HG03196 (cell line): ENCODE measurements around the gene TEN1.
"Not testable (repeated sequence)": the region's sequence is repeated elsewhere in the genome, so short reads cannot be mapped to it uniquely, and the experiment has no call there.

ENCODE experiments used
- ATAC-seq: cut with Tn5 transposase; IDR thresholded peaks from one replicate; pipeline ENCODE4 v1.9.1; 2021; ENCODE audit not compliant: unreplicated experiment

Gene TEN1

DNA sequence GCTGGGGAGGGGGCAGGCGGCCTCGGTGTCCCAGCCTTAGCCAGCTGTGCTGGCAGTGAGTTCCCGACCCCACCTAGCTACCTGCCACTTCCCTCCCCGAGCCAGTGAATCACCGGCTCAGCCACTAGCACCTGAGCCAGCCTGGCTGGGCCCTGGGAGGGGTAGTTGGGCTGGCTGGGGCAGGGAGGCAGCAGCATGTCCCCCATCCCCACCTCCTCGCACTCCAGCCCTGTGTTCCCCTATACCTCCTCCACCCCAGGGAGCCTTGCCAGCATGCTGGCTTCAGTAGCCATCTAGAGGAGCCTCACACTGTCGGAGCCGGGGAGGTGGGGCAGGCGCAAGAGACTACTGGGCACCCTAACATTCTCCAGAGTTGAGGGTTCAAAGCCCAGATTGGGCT is 45.3 kb downstream of the TEN1 start:
- ATAC-seq, result no peak

DNA sequence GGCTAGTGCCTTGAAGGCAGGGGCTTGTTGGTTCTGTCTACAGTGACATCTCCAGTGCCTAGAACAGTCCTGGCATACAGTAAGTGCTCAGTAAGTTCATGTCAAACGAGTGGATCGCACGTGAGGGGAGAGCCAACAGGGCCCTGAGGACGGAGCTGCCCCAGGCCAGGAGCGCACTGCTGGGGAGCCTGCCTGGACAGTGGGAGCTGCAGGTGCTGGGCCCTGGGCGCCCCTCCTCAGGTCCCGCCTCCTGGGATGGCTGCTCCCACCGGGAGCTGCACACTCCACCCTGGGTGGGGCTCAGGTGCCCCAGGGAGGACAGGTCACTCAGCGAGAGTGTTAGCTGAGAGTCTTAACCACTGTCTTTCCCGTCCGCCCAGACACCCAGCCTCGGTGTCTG is 46.3 kb downstream of the TEN1 start:
- no peak for ATAC-seq

DNA sequence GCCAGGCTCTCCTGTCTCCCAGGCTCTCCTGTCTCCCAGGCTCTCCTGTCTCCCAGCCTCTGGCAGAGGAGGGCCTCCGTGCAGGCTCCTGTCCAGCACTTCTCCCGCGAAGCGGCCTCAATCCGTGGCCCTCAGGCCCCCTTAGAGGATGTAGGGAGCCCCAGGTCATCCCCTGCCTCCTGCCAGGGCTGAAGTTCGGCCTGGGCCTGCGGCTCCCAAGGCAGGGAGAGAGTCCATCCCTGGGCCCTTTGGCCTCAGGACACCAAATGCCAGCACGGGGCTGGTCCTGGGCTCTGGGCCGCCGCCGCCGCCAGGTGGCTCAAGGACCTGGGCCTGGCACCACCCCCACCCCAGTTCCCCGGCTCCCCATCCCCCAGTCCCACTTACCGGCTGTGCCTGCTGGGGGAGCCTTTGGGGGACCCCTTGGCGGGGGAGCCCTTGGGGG is 47.7 kb downstream of the TEN1 start:
- ATAC-seq, result no peak

GRCh38 chr17:76027159-76027839 is 48.3 kb downstream of the TEN1 start, which contains the start of gene EVPL:
TSS of gene EVPL (minus strand) at chr17:76027306. CDS start at chr17:76027198, 108 bp downstream.
- no peak for ATAC-seq

DNA sequence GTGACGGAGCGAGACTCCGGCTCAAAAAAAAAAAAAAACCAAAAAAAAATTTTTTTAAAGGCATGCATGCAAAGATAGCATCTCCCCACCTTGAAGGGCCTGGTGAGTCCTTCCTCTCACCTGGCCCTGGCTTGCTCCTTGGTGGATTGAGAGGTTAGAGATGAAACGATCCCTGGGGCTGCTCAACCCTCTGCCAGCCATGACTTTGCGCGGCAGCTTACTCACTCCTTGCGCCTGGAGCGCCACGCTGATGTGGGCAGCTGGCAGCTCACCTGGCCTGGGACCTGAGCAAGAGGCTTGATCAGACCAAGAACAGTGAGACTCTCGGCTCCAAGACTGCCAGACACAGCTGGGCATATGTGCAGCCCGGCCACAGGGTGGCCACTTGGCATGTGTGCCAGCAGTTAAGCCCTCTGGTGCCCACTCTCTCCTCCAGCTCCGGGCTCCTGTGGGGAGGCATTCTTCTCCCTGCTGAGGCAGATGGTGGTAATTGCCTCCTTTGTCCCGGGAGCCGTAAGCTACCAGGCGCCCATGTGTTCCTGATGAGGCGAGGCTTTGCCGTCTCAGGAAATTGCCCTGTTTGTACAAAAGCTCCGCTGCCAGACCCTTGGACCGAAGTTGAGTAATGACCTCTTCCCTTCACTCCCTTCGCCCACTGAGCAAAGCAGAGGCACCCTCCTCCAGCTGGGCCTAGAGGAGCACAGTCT is 53.2 kb downstream of the TEN1 start:
- ATAC-seq, result no peak

- ATAC-seq, result no peak
Observed at GRCh38 chr17:76032780-76033108, 53.7 kb downstream of the TEN1 start.

DNA sequence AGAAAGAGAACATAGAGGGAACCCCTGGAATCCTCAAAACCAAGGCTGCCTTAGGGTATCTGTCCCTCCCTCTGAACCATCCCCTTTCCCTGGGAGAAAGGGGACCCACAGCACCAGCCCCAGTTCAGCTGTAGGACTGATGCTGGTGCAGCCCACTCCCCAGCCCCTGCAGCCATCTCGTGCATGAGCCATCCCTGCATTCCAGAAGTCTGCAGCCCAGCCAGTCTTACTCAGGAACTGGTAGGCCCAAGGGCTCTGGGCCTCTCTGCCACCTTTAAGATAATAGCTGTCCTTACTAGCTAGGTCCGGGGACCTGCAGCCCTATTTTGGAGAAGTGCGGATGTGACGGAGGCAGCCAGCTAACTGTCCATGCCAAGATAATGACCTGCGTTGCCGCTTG is 54.1 kb downstream of the TEN1 start:
- ATAC-seq, result no peak

DNA sequence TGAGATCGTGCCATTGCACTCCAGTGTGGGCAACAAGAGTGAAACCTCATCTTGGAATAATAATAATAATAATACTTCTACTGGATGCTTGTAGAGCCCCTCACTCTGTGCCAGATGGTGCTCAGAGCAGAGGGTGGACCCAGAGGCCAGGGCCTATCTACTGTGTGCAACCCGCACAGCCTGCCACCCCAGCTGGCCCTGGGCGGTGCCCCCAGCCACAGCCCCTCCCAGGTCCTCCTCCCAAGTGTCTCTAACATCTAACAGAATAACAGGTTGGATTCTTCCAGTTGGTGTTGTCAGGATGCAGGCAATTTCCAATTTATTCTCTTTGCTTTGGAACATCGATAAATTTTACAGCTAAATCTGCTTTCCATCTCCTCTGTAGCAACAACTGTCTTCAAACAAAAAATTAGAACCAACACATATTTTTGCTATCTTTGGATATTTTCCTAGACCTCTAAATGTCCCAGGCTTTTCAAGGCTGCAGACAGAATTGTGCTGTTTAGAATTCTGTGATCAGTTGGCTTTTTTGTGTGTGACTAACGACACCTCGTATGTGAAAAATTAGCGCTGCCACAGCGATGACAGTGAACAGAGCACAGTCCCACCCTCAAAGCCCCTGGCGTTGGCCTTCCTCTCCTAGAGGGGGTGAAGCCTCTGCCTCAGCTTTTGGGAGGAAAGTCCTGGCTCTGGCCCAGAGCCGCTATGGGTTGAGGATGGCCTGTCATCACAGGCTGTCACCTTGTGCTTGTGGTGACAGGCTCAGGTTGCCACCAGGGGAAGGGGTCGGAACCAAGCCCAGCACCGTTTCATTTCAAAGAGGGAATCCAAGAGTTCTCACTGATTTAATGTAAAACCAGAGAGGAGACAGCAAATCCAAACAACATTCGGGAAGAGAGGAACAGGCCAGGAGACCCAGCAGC is 55.6 kb downstream of the TEN1 start:
- ATAC-seq, result no peak

DNA sequence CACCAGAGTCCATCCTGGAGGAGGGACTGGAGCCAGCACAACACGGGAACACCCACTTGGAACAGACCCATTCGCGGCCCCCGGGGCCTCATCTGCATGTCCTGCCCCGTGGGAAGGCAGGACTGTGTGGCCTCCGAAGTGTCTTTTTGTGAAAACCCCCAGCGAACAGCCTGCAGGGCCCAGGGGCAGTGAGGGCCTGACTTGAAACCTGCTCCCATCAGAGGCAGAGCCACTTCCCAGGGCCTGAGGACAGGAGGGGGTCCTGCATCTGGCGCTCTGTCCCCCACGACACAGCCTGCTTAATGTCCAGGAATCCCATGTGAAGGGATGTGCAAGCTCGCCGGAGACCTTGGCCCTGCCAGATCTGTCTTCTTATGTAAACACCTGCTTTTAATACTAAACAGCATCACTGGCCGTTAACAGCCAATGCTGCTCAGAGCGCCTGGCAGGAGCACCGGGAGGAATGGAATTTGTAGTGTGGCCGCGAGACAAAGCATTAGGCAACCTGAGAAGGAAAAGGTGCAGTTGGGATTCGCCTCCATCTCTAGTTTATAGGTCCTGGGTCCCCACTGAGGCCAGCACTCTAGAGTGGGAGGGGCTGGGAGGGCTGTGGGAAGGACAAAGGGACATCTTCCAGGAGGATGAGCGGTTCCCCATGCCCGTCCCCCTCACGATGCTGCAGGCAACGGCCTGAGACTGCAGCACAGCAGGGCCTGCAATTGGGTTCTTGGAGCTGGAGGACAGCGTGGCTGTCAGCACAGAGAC is 57.6 kb downstream of the TEN1 start:
- no peak for ATAC-seq

- ATAC-seq, result no peak
Observed at GRCh38 chr17:76038050-76038449, 59.0 kb downstream of the TEN1 start.

GRCh38 chr17:76039121-76039520 is 60.1 kb downstream of the TEN1 start:
- no peak for ATAC-seq

DNA sequence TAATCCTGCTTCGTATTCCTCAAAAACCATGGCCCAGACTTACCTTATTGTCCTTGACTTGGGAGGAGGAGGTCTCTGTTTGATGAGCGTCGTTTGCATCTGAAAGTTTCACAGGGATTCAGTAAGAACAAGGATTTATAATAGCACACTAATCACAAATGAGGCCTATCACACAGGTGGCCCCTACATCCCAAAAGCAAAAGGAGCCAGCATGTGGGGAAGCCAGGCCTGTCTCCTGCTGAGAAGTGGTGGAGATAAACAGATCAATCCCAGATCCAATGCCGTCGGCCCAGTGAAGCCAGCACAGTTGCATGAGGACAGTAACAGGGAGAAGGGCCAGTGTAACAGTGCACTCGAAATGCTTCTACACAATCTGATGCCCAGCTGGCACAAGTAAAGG is 61.3 kb downstream of the TEN1 start:
- no peak for ATAC-seq

DNA sequence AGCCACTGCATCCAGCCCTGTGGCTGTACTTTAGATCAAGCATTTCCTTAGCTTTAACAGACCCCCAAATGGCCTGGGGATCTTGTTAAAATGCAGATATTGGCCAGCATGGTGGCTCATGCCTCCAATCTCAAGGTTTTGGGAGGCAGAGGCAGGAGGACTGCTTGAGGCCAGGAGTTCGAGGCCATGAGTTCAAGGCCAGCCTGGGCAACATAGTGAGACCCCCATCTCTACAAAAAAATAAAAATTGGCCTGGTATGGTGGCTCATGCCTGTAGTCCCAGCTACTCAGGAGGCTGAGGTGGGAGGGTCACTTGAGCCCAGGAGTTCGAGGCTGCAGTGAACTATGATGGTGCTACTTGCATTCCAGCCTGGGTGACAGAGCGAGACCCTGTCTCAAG is 63.8 kb downstream of the TEN1 start:
- ATAC-seq, result not testable (repeated sequence)

DNA sequence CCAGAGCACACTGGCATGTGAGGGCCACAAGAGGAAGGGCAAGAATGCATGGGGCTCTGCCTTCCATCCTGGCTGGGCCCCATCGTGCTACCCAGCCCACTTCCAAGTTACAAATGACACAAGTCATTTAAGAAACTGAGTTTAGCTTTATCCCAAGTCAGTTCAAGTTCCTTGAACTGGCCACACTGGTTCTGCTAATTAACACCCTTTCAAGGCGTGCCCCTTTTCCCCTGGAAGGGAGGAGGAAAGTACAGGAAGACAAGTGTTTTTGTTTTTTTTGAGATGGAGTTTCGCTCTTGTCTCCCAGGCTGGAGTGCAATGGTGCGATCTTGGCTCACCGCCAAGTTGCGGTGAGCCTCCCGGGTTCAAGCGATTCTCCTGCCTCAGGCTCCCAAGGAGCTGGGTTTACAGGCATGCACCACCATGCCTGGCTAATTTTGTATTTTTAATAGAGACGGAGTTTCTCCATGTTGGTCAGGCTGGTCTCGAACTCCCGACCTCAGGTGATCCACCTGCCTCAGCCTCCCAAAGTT is 65.5 kb downstream of the TEN1 start:
- not testable (repeated sequence) for ATAC-seq

- ATAC-seq, result no peak
Observed at GRCh38 chr17:76046064-76046463, 67.0 kb downstream of the TEN1 start.

GRCh38 chr17:76048025-76048605 is 69.1 kb downstream of the TEN1 start:
- ATAC-seq, result no peak

GRCh38 chr17:76048711-76049110 is 69.7 kb downstream of the TEN1 start:
- no peak for ATAC-seq

DNA sequence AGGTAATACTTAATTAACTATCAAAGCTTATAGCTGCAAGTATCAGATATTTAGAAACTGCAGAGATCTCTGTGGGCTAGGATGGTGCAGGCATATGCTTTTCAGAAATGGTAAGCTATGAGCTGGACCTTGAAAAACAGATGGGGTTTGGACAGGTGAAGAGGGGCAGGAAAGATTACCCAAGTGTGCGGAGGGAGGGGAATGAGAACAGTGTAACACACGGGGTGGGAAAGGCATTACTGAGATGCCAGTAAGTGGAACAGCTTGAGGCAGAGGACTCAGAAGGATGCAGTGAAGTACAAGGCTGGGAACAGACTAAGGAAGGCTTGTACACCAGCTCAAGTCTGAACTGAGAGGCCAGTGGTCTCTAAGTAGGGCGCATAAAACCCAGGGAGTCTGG is 70.2 kb downstream of the TEN1 start:
- ATAC-seq, result no peak

GRCh38 chr17:76049836-76050537 is 70.9 kb downstream of the TEN1 start:
- ATAC-seq, result no peak
